Measurements from ENCODE around the gene NEUROG2. TPM values are rescaled to one million over a fixed set of nuclear protein-coding genes. Genes with fewer than 3 reads are reported as not detected.

NEUROG2 gene
- total and polyA plus RNA-seq, 2 of the 8 experiments (the other 6 are each of a cell fraction or from before 2014, with no cell fraction given): 0.03 TPM; not detected in 1

DNA sequence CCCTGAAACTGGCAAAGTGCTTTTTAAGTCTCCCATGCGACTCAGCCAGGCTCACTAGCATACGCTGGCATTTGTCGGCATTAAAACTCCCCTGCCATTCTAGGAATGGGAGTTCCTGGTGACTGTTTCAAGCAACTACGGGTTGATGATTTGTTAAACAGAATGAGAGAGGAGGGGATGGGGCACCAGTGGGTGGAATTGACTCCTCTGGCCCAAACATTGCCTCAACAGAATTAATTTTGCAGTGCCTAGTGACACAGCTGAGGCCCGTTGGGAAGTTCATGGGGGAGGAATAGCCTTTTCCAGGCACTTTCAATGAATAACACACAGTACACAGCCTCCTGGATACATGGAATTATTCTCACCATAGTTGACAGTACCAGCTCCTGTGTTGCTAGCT is 30.1 kb downstream of the NEUROG2 start:
- WGBS, 2 experiments (ENCODE audit: extremely low coverage in 1 of 2, insufficient coverage in 1 of 2, insufficient read length in 1 of 2, insufficient replicate concordance in 2 of 2, low coverage in 1 of 2, low lambda C conversion rate in 2 of 2, missing lambda C conversion rate in 1 of 2): 86% methylated on average over 5 of the region's 5 CpGs; no CpG with 5 or more reads in 1 of the 2 experiments
- TF ChIP-seq, protein P1, sequence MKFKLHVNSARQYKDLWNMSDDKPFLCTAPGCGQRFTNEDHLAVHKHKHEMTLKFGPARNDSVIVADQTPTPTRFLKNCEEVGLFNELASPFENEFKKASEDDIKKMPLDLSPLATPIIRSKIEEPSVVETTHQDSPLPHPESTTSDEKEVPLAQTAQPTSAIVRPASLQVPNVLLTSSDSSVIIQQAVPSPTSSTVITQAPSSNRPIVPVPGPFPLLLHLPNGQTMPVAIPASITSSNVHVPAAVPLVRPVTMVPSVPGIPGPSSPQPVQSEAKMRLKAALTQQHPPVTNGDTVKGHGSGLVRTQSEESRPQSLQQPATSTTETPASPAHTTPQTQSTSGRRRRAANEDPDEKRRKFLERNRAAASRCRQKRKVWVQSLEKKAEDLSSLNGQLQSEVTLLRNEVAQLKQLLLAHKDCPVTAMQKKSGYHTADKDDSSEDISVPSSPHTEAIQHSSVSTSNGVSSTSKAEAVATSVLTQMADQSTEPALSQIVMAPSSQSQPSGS (IDR thresholded peaks at IDR 0.05; ENCODE audit: low read length): no peak
- TF ChIP-seq SIX5 (IDR thresholded peaks at IDR 0.05; ENCODE audit: low read depth, low read length) (no peak), RFX5 (IDR thresholded peaks at IDR 0.05; ENCODE audit: borderline replicate concordance, low read depth, low read length) (no peak), SAP30 (IDR thresholded peaks at IDR 0.05; ENCODE audit: insufficient read depth, insufficient replicate concordance, low read length) (no peak), CHD1 (IDR thresholded peaks at IDR 0.05; ENCODE audit: low read depth, low read length) (no peak), CEBPB (IDR thresholded peaks at IDR 0.05; ENCODE audit: low read depth, low read length) (no peak), JUN (IDR thresholded peaks at IDR 0.05; ENCODE audit: low read depth, low read length) (no peak), BCL11A (IDR thresholded peaks at IDR 0.05; ENCODE audit: low read depth in 2 of 2, low read length in 2 of 2) (no peak)

More for the DNA sequence above, 30.1 kb downstream of the NEUROG2 start:
- Histone ChIP-seq H2BK12ac (ENCODE audit: low read depth, low read length) (no peak overlapping the region), H2AFZ (ENCODE audit: low read length) (no peak overlapping the region), H3K36me3 (ENCODE audit: control insufficient read depth in 2 of 4, insufficient read depth in 4 of 4, low read length in 3 of 4) (peaks cover 0 to 4% (median 0%) of the 10 kb centered on the region in 4 experiments; a peak in 1 of 8 replicates), H3K23ac (ENCODE audit: insufficient read length) (no peak overlapping the region), H3K27me3 (replicated peaks in 1 of 4; ENCODE audit: control insufficient read depth in 3 of 4, extremely low read depth in 1 of 4, insufficient read depth in 3 of 4, low read length in 3 of 4) (no peaks in the 10 kb centered on the region), H2BK5ac (ENCODE audit: low read depth, low read length) (no peak overlapping the region), H2BK120ac (replicated peaks; ENCODE audit: low read depth, low read length) (no peak overlapping the region), H3K27ac (ENCODE audit: low read depth, low read length) (no peak overlapping the region), H3K79me1 (ENCODE audit: low read depth, low read length) (no peaks in the 10 kb centered on the region), H3K79me2 (ENCODE audit: control insufficient read depth in 1 of 2, insufficient read depth in 2 of 2, low read length in 2 of 2) (no peaks in the 10 kb centered on the region), H3K4me1 (replicated peaks in 1 of 4; ENCODE audit: control insufficient read depth in 3 of 4, insufficient read depth in 4 of 4, low read length in 3 of 4) (no peaks in the 10 kb centered on the region), H4K8ac (ENCODE audit: extremely low read depth, insufficient read depth, low read length) (no peak overlapping the region), H2AK5ac (ENCODE audit: low read depth, low read length) (no peak overlapping the region), H3K4ac (replicated peaks; ENCODE audit: insufficient read length, low read depth, low read length) (no peak overlapping the region), H3K4me3 (ENCODE audit: extremely low read depth in 1 of 4, insufficient read depth in 2 of 4, low read depth in 3 of 4, low read length in 4 of 4) (no peak overlapping the region), H2BK20ac (ENCODE audit: low read length) (no peak overlapping the region), H4K5ac (ENCODE audit: insufficient read length, low read depth, low read length) (no peak overlapping the region), H3K14ac (ENCODE audit: insufficient read length) (no peak overlapping the region), H3K4me2 (ENCODE audit: insufficient read depth in 1 of 2, low read depth in 2 of 2, low read length in 2 of 2) (no peak overlapping the region), H4K20me1 (replicated peaks in 1 of 2; ENCODE audit: control insufficient read depth in 1 of 2, insufficient read depth in 2 of 2, low read length in 2 of 2) (no peaks in the 10 kb centered on the region), H3K23me2 (ENCODE audit: low read depth, low read length) (no peaks in the 10 kb centered on the region), H3K9me3 (ENCODE audit: insufficient read depth in 2 of 2, low read depth in 1 of 2, low read length in 1 of 2) (peaks cover 14 to 16% of the 10 kb centered on the region in 2 experiments), H3K18ac (ENCODE audit: extremely low read depth, low read length) (no peak overlapping the region), H4K91ac (replicated peaks; ENCODE audit: insufficient read length, low read length) (no peak overlapping the region), H3K56ac (replicated peaks; ENCODE audit: insufficient read length, low read depth, low read length) (no peak overlapping the region), H3K9ac (replicated peaks in 1 of 4; ENCODE audit: extremely low read depth in 1 of 4, low read depth in 3 of 4, low read length in 3 of 4) (no peak overlapping the region), H2BK15ac (ENCODE audit: low read length) (no peak overlapping the region)
- FAIRE-seq: no peak
- ChIA-PET CTCF (ENCODE audit: partially characterized antibody) (interaction anchor here (0.8 to 1.5 kb wide), 3 partner anchors 35 to 157 kb away, joined by 3 to 5 read pairs (median 4); no protein-coding TSS in a partner anchor), POLR2A (ENCODE audit: partially characterized antibody) (no interaction called here)
- no peak for DNase-seq (ENCODE audit: low read depth in 1 of 2, low spot score in 2 of 2)

All from H1 (cell line).